GM19463 (cell line): ENCODE data around the gene TRIM41.

Experiments used
- ATAC-seq: cut with Tn5 transposase; IDR thresholded peaks from one replicate; pipeline ENCODE4 v1.9.1; 2021; ENCODE audit warnings: mild to moderate bottlenecking, moderate library complexity; ENCODE audit not compliant: unreplicated experiment

TRIM41 gene

GRCh38 chr5:181231432-181231831 lies 8.4 kb downstream of the TRIM41 start:
- no peak for ATAC-seq

GRCh38 chr5:181232593-181232992 lies 9.5 kb downstream of the TRIM41 start:
- ATAC-seq = no peak

DNA sequence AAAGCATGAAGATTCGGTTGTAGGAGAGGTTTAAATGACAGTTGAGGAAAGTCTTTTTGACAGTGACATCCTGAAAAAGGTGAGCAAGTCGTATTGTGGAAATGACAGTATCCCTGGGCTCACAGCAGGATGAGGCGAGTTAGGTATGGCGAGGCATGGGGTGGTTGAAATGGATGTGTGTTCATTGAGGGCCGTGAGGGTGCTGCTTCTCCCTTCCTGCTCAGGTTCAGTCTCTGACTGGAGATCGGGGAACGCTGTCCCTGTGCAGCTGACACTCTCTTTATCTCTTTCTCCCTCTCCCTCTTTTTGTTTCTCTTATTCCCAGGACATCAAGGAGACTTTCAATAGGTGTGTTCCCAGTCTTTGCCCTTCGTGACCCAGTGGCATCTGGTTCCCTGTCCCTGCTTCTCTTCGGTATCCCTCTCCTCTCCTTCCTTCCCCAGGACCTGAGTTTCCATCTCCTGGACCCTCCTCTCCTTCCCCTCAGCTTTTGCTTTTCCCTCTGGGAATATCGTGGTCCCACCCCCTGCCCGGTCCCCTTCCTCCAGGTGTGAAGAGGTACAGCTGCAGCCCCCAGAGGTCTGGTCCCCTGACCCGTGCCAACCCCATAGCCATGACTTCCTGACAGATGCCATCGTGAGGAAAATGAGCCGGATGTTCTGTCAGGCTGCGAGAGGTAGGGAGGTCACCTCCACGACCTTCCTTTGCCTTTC lies 10.2 kb downstream of the TRIM41 start:
- ATAC-seq = no peak

GRCh38 chr5:181233801-181234454 lies 10.8 kb downstream of the TRIM41 start:
- no peak for ATAC-seq

DNA sequence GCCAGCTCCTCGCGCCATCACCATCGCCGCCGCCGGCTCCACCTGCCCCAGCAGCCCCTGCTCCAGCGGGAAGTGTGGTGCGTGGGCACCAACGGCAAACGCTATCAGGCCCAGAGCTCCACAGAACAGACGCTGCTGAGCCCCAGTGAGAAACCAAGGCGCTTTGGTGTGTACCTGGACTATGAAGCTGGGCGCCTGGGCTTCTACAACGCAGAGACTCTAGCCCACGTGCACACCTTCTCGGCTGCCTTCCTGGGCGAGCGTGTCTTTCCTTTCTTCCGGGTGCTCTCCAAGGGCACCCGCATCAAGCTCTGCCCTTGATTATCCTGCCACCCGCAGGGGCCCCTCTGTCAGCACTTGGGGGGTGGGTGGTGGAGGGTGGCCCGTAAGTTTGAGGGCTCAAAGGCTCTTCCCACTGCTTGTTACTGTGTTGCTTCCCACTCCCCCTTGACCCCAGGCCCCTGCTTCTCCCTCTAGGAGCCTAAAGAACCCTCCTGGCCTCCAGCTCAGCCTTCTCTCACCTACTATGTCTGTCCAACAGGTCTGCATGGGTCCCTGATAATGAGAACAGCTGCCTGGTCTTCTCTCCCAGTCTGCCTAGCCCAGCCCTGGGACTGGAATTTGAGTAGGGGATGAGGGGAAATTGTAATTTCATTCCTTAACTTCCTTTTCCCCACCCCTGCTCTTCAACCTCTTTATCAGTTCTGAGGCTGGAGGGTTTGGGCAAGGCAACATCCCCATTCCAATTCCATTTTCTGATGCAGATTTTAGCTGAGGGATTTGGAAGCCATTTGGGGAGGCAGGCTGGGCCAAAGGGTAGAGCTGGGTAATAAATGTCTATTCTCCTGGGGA lies 11.6 kb downstream of the TRIM41 start:
- no peak for ATAC-seq

GRCh38 chr5:181235323-181235688 lies 12.2 kb downstream of the TRIM41 start:
- ATAC-seq = no peak

DNA sequence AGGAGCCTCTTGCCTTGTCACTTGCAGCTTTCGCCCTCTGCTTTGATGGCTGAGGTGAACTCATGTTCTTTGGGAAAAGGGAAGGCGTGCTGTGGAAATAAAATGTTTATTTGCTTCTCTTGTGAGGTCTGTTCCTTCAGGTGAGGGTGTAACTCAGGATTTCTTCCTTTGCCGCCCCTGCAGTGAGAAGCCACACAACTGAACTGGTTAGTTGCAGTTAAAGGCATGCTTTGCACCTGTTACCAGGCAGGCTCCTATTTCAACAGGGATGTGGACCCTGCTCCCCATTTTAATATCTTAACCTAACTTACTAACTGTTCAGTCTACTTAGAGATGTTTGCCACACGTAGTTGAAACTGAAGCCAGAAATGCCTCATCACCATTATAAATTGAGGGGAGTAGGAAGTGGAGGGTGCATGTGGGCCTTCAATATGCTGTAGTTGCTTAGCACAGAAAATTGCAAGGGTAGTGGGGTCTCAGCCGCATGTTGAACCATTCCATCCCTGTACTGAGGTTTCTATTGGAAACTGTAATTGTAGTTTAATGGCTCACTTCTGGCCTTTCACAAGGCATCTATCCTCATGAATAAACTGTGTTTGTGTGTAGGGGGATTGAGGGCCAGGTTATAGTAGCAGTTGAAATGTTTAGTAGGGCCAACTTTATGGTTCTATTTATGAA lies 12.7 kb downstream of the TRIM41 start:
- ATAC-seq = no peak

GRCh38 chr5:181236471-181236870 lies 13.4 kb downstream of the TRIM41 start:
- ATAC-seq = no peak

DNA sequence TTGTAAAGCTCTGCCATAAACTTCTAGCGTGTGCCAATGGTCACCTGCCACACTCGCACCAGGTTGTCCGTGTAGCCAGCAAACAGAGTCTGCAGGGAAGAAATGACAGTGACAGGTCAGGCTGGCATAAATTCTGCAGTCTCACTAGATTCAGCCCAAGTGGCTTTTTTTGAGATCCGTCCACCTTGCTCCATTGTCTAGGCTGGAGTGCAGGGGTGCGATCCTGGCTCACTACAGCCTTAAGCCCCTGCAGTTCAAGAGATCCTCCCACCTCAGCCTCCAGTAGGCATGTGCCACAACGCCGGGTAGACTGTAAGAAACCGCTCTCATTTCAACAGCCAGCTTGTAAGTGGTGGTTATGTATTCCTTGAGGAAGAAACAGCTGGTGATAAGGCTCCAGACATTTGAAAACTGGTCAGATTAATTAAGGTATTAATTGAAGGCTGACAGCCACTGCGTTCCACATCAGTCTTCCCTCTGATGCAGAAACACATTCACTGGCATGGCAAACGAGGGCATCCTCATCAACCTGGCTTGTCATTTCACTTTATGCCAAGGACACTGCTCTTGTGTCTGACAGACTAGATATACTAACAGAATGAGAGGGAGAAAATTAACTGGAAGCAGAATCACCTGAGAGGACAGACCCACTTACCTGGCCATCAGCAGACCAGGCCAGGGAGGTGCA lies 14.0 kb downstream of the TRIM41 start:
- ATAC-seq = no peak

- ATAC-seq = no peak
Measured at GRCh38 chr5:181237729-181238385, 14.8 kb downstream of the TRIM41 start.

GRCh38 chr5:181239062-181239663 lies 16.1 kb downstream of the TRIM41 start:
- no peak for ATAC-seq

GRCh38 chr5:181241393-181241975 lies 18.4 kb downstream of the TRIM41 start:
- ATAC-seq = no peak

- no peak for ATAC-seq
Measured at GRCh38 chr5:181242031-181242451, 19.0 kb downstream of the TRIM41 start.

DNA sequence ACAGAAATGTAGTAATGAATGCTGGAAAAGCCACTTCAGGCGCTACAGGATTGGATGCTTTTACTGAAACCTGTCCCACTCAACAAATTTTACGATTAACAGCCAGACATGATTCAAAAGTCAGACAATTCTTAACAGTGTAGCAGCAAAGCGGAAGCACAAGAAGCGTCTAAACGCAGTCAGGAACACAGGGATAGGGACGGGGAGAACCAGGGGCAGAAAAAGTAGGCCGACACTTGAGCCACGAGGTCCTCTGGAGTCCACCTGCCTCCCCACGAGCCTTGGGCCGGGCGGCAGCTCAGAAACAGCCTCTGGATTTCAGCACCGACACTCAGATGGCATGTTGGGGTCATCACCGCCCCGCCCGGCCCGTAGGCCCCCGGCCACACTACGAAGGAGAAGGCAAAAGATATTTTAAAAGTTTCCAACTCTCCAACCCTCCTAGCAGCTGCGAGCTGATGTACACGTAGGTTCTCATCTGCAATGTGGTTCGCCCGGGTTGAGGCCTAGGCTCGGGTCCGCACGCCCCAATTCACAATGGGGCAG lies 20.0 kb downstream of the TRIM41 start:
- no peak for ATAC-seq

GRCh38 chr5:181243564-181244343 lies 20.7 kb downstream of the TRIM41 start, which contains the start of gene RACK1:
Gene RACK1, minus strand, starts transcription at chr5:181243906. Its CDS starts 106 bp downstream, at chr5:181243800.
- peak; percentile 61 for ATAC-seq

DNA sequence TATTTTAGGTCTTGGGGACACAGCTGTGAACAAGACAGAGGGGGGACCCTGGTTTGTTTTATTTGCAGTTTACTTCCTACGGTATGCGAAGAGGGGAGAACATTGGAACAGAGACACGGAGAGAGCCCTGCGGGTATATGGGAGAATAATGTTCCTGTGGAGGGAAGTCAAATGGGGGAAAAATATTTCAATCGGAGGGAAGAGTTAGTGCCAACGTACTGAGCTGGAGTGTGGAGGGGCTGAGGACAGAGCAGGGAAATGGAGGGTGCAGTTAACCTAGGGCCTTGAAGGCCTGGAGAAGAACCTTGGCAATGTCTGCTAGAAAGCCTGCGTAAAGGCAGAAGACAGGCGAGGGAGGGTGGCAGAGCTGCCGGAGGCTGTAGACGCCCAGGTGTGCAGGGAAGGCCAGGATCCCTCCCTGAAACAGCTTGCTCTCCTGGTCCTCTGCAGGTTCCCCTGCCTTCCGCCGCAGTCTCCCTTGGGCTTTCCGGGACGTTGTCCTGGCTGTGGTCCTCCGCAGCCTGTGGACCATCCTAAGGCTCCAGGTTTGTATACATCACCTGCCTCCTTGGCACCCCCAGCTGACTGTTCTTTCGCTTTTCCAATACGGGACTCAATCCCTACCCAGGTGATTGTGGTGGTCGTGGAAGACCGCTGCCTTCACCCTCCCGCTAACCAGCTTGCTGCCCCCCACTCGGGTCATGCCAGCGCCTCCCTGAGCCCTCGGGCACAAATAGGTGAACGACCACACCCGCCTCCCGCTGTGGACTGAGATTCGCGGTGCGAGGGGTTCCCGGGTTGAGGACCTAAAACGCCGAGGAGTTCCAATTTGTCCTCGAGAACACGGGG lies 22.6 kb downstream of the TRIM41 start:
- peak; percentile 5 for ATAC-seq
